B cell (primary cell): ENCODE data around the gene RNF19B.

Experiments
- EZH2 ChIP-seq: IDR thresholded peaks from 2 replicates; pipeline ENCODE4 v1.6.1; 2012; ENCODE audit warnings: borderline replicate concordance, low read depth, mild to moderate bottlenecking, moderate library complexity, low read length; ENCODE audit not compliant: insufficient read depth, poor library complexity, severe bottlenecking
- TF ChIP-seq, protein P1 (sequence below): fragments of 200-600 bp; IDR thresholded peaks from one replicate; pipeline ENCODE4 v1.8.0; 2022; ENCODE audit warnings: antibody characterized with exemption, mild to moderate bottlenecking

DNA sequence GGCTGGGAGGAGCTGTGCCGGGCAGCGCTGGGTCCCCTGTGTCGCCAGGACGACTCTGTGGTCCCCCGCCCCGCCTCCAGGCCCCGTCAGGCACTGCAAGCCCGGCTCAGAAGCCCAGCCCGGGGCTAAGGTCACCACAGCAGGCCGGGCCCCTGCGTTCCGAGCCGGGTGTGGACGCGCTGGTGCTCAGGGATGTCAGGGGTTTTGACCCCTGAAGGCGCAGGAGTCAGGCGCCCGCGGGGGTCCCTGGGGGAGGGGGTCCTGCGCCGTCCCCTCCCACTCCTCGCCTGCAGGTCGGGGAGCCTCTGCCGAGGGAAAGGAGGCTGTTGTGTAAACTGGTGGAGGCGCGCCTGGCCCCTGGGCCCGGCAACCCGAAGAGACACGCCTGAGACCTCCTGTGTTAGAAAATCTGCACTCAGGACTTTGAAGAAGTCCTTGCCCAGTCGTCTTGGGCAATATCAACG, 39.7 kb downstream of the RNF19B start:
- TF ChIP-seq, protein P1, sequence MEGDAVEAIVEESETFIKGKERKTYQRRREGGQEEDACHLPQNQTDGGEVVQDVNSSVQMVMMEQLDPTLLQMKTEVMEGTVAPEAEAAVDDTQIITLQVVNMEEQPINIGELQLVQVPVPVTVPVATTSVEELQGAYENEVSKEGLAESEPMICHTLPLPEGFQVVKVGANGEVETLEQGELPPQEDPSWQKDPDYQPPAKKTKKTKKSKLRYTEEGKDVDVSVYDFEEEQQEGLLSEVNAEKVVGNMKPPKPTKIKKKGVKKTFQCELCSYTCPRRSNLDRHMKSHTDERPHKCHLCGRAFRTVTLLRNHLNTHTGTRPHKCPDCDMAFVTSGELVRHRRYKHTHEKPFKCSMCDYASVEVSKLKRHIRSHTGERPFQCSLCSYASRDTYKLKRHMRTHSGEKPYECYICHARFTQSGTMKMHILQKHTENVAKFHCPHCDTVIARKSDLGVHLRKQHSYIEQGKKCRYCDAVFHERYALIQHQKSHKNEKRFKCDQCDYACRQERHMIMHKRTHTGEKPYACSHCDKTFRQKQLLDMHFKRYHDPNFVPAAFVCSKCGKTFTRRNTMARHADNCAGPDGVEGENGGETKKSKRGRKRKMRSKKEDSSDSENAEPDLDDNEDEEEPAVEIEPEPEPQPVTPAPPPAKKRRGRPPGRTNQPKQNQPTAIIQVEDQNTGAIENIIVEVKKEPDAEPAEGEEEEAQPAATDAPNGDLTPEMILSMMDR: no peak
- TF ChIP-seq EZH2: no peak
